Motor neuron (in vitro differentiated cells): ENCODE results near the gene ACSF2. TPM values are rescaled to one million over a fixed set of nuclear protein-coding genes. Genes with fewer than 3 reads are reported as not detected.

Experiments
- ATAC-seq, 8 experiments: fragments of 200-7000 bp; cut with Tn5 transposase; replicated peaks in 6 of 8; 2 replicates each; pipeline ENCODE4 v1.8.0; 2021; ENCODE audit warnings: mild to moderate bottlenecking in 8 of 8, moderate library complexity in 8 of 8
- H3K27ac ChIP-seq, 2 donors: fragments of 250-450 bp; sonication (Bioruptor Pico); 2 replicates each; pipeline ENCODE4 v1.9.0; 2021; ENCODE audit warnings: antibody characterized with exemption in 2 of 2, mild to moderate bottlenecking in 2 of 2, moderate library complexity in 1 of 2
- H3K4me1 ChIP-seq, 2 donors: fragments of 250-450 bp; sonication (Bioruptor Pico); replicated peaks in 1 of 2; 2 replicates each; pipeline ENCODE4 v1.6.1; 2021; ENCODE audit warnings: antibody characterized with exemption in 2 of 2, mild to moderate bottlenecking in 2 of 2, moderate library complexity in 1 of 2
- H3K4me3 ChIP-seq, 5 donors: fragments of 250-450 bp; sonication (Bioruptor Pico); 2 replicates each; pipeline ENCODE4 v1.9.0; 2021; ENCODE audit warnings: antibody characterized with exemption in 5 of 5, mild to moderate bottlenecking in 5 of 5, moderate library complexity in 4 of 5
- WGBS, 10 experiments: fragments of 450-650 bp; shearing (Covaris generic); methylation state at CpG; one replicate each; pipeline ENCODE4 v1.0.0; 2022; 5-methylcytosine and 5-hydroxymethylcytosine counted together
- in situ Hi-C, 9 experiments: fragments of 400-800 bp; cut with MboI; loops; one replicate each; pipeline ENCODE4 v1.15.0; 2021; ENCODE audit warnings: low sequenced_read_pairs in 9 of 9, low pct_unique_long_range_greater_than_20kb in 2 of 9; ENCODE audit not compliant: unreplicated experiment in 9 of 9
- total RNA-seq, 8 experiments: library from RNA; unstranded; fragments of 300-600 nt; gene quantifications; 2 replicates each; pipeline versions ENCODE4 v1.2.3 to v1.2.4, GENCODE V29; 2022

ACSF2 gene
- total RNA-seq, 8 experiments from 2014 or later: 1.6 to 31.1 (median 5.6) TPM

DNA sequence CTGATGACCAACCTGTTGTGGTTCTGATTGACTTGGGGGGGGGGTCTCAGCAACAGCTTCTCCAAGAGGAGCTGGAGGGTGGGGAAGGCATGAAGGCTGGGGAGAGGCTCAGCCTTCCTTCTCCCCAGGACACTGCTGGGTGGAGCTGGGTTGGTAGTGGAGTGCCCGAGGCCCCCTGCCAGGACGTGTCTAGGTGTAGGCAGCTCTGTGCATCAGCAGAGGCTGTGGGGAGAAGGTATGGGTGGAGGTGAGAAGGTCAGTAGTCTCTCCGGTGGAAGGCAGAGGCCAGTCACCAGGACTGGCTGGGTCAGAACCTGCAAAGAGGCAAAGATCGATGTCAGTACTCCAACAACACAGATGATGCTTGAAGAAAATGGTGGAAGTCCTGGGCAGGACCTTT, 38.7 kb downstream of the ACSF2 start:
- in situ Hi-C loops: no loop called here
- no peak for ATAC-seq

DNA sequence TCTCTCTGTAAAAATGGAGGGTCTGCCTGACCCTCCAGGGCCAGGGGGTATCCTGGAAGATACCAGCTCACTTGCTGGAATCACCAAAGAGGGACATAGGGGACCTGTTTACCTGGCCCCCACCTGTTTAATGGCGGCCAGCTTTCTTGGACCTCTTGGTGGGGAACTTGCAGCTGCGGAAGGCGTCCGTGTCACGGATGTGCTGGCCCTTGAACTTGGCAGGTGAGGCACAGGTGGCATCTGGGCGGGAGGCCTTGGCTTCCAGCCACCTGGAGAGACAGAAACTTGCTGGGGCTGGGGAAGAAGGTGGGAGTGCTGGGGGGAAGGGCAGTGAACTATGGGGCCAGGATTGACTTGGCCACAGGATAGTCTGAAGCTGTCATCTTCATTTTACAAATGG, 39.2 kb downstream of the ACSF2 start:
- no peak overlapping the region for H3K27ac ChIP-seq
- H3K4me1 ChIP-seq: peaks cover 0 to 2% of the 10 kb centered on the region in 2 donors
- in situ Hi-C loops: no loop called here
- WGBS, 10 experiments: 71 to 86% methylated on average over 4 to 5 of the region's 6 CpGs; no CpG with 5 or more reads in 8 of the 10 experiments
- H3K4me3 ChIP-seq: no peak overlapping the region
- no peak for ATAC-seq

More for the DNA sequence above, 38.7 kb downstream of the ACSF2 start:
- Histone ChIP-seq H3K4me3 (no peak overlapping the region), H3K27ac (no peak overlapping the region), H3K4me1 (peaks cover 0 to 2% of the 10 kb centered on the region in 2 donors)
- 60 to 100% methylated on average over 1 of the region's 4 CpGs; no CpG with 5 or more reads in 8 of the 10 experiments for WGBS, 10 experiments

DNA sequence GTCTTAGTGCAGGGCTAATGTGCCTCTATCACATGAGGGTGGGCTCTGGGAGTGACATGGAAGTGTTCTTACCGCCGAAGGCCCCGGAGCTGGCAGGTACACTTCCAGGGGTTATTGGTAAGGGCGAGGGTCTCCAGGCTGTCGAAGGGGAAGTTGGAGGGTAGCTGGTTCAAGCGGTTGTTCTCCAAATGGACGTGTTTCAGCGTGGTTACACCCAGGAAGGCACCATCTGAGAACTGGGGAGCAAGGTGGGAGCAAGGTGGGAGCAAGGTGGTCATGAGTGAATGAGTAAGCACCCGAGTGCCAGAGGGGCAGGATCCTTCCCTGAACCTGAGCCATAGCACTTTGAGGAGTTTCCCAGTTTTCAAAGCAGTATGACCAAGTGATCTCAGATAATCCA, 39.6 kb downstream of the ACSF2 start:
- in situ Hi-C loops: no loop called here
- Histone ChIP-seq H3K27ac (no peak overlapping the region), H3K4me3 (no peak overlapping the region), H3K4me1 (peaks cover 0 to 2% of the 10 kb centered on the region in 2 donors)
- 43 to 100% (median 78%) methylated on average over 1 to 4 of the region's 9 CpGs; no CpG with 5 or more reads in 4 of the 10 experiments for WGBS, 10 experiments
- no peak for ATAC-seq

DNA sequence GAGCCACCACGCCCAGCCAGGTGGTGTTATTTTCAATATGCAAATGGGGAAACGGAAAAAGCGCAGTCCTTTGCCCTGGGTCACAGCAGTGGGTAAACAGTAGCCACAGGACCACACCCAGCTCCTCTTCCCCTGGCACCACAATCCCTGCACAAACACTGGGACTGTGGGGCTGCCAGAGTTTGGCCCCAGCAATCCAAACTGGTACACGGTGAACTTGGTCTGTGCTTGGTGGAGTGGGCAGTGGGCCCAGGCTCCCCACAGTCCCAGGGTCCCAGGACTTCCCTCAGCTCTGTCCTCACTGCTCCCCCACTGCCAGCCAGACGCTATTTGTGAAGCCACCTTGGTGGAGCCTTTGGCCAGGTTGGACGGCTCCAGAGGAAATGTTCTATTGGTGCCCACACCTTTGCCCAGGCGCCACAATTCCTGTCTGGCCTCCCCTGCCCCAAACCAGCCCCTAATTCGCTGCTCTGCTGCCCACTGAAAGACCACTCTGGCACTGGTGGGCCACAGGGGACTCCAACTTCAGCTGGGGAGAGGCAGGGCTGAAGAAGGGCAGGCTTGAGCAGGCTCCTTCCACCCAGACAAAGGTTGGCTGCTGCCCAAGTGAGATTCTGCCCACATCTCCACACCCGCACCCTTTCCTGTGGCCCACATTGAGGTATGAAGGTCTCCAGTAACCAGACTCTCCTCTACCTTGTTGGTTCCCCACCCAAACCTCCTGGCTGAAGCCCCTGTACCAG, 40.5 kb downstream of the ACSF2 start:
- in situ Hi-C loops: no loop called here

DNA sequence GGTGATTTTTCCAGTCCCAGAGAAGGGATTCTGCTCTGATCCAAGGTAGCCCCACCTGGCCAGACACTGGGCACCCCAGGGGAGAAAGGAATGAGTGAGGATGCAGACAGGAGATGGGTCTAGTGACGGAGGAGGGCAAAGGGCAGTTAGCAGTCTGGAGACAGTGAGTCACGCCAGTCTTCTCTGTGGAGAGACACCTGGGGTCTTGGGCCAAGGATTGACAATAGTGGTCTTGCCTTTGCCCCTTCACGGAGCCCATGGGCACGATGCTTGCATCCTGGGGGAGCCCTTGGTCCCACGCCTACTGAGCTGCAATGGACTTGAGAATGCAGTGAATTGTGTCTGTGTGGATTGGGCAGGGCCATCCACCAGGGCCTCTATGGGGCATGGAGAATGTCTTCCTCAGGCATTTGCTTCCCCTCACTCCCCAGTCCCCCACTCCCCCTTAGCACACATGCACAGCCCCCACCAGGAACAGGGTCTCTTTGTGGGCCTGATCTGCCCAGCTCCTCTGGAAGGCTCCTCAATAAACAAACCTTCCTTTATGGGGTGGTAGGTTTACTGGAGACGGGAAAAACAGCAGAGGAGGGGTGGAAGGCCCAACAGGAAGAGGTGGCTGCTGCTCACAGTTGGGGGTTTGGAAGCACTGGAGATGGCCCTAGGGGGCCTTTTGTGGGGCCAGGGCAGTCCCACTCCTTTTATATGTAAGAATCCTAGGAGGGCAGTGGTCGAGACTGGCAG, 41.3 kb downstream of the ACSF2 start:
- no peak overlapping the region for H3K4me3 ChIP-seq
- ATAC-seq: no peak
- in situ Hi-C loops: no loop called here
- peaks cover 0 to 2% of the 10 kb centered on the region in 2 donors for H3K4me1 ChIP-seq
- H3K27ac ChIP-seq: no peak overlapping the region
- WGBS, 10 experiments: 29 to 100% (median 76%) methylated on average over 1 to 4 of the region's 7 CpGs; no CpG with 5 or more reads in 6 of the 10 experiments

More for the DNA sequence above, 40.5 kb downstream of the ACSF2 start:
- Histone ChIP-seq H3K4me3 (no peak overlapping the region), H3K27ac (no peak overlapping the region), H3K4me1 (peaks cover 0 to 2% of the 10 kb centered on the region in 2 donors)
- 47 to 83% (median 73%) methylated on average over 1 to 3 of the region's 9 CpGs; no CpG with 5 or more reads in 6 of the 10 experiments for WGBS, 10 experiments
- ATAC-seq: peak in 1 of 8 experiments; percentile 69

DNA sequence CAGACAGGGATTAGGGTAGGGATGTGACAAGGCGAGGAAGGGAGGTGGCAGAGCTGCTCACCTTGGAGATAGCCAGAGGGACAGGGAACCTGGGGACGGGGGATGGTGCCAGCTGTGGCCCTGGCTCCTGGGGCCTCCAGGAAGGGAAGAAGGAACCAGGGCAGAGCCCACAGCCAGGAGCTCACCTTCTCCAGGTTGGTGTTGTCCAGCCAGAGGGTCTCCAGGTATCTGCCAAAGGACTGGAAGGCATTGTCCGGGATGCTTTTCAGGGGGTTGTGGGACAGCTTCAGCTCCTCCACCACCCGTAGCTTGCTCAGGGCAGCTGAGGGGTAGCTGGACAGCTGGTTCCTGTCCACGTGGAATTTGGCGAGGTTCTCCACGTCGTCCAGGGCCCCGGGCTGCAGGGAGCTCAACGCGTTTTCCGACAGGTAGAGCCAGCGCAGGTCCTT, 41.9 kb downstream of the ACSF2 start:
- no peak overlapping the region for H3K4me3 ChIP-seq
- peaks cover 0 to 2% of the 10 kb centered on the region in 2 donors for H3K4me1 ChIP-seq
- no peak for ATAC-seq
- no peak overlapping the region for H3K27ac ChIP-seq
- WGBS, 10 experiments: 52 to 91% (median 80%) methylated on average over 1 to 9 of the region's 13 CpGs; no CpG with 5 or more reads in 3 of the 10 experiments
- in situ Hi-C loops: no loop called here

DNA sequence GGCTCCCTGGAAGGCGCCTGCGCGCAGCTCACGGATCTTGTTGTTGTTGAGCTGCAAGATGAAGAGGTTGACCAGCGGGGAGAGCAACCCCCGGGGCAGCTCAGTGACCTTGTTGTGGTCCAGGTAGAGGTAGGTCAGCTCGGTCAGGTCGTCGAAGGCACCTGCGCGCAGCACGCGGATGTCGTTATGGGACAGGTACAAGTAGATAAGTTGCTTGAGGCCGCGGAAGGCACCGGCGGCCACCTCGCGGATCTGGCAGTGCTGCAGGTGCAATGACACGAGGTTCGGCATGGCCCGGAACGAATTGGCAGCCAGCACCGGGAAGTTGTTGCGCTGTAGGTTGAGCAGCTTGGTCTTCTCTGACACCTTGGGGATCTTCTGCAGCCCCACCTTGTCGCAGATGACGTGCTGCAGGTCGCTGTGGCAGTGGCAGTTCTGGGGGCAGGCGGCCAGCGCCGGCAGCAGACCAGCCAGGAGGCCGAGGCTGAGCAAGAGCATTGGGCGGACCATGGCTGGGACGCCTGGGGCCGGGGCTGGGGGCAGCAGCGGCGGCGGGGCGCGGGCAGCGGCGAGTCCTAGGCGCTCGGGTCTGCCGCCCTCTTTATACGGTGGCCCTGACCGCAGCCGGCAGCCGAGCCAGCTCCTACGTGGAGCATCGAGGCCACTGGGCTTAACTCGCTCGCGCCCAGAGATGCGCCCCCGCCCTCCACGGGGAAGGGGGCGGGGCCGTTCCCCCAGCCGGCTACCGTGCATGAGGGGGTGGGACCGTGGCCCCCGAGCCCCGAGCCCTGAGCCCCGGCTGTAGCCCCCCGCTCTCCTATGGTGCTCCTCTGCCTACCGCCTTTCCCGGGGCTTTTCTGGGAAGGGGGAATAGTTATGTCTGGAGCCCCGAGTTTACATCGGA, 42.5 kb downstream of the ACSF2 start, which contains the start of gene CHAD:
TSS of gene CHAD (minus strand) at position 577 of the 904 bp plus-strand sequence. CDS start at position 510, 67 bp downstream.
- WGBS, 10 experiments: 20 to 98% (median 49%) methylated on average over 2 to 9 of the region's 71 CpGs; no CpG with 5 or more reads in 4 of the 10 experiments
- Histone ChIP-seq H3K27ac (no peak within 1 kb of the TSS), H3K4me1 (peaks cover 0 to 2% of the 10 kb centered on the region in 2 donors), H3K4me3 (peak within 1 kb of the TSS in 3 of 5 donors; percentile 11 to 18 (median 13))
- peak; percentile 35 to 75 (median 54) for ATAC-seq
- in situ Hi-C loops: no loop called here

DNA sequence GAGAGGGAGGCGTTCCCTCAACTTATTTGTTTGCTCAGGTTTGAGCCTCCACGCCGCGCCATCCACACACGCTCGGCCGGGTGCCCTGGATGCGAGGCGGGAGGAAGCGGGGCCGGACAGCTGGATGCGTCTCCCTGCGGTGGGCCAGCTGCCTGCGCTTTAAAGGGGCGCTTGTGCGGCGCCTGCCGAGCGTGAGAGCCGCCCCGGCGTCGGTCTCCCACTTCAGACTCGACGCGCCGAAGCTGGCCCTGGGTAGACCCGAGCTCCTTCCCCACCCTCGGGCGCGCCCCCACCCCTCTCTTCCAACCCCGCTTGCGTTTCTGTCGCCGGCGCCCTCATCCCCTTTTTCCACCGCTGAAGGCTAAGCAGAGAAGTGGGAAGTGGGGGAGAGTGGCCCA, 43.2 kb downstream of the ACSF2 start:
- H3K4me1 ChIP-seq: peaks cover 0 to 2% of the 10 kb centered on the region in 2 donors
- in situ Hi-C loops: no loop called here
- WGBS, 10 experiments: 0% methylated on average over 3 of the region's 37 CpGs; no CpG with 5 or more reads in 9 of the 10 experiments

DNA sequence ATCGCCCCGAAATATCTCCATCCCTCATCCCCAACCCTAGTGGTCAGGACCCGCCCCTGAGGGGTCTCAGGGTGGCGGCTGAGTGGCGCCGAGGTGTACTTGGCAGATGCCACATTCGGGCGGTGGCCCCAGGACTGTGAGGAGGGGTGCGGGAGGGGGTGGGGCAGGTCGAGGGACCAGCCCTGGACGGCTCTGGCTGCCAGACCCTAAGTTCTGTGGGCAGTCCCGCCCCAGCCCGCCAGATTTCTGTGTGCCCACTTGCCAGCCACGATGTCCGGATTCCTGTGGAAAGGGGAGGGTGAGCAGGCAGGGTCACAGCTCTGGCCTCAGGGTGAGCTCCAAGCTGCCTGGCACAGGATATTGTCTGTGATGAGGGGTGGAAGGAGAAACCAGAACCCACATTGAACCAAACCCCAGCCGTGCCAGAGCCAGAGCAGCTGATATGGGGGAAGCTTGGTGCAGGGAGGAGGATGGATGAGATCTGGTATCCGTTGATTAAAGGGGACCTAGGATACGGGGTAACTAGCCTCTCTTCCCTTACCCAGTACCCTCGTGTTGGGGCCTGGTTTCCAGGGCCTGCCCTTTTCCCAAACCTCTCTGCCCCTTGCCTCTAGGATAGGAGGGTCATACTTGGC, 43.8 kb downstream of the ACSF2 start:
- no peak for ATAC-seq
- Histone ChIP-seq H3K27ac (no peak overlapping the region), H3K4me3 (no peak overlapping the region), H3K4me1 (peaks cover 0 to 2% of the 10 kb centered on the region in 2 donors)
- 17 to 80% (median 57%) methylated on average over 1 to 3 of the region's 19 CpGs; no CpG with 5 or more reads in 4 of the 10 experiments for WGBS, 10 experiments
- in situ Hi-C loops: no loop called here

More for the DNA sequence above, 43.2 kb downstream of the ACSF2 start:
- Histone ChIP-seq H3K27ac (no peak overlapping the region), H3K4me3 (peak overlapping the region in 3 of 5 donors; percentile 11 to 18 (median 13))
- ATAC-seq: peak; percentile 29 to 57 (median 44)

DNA sequence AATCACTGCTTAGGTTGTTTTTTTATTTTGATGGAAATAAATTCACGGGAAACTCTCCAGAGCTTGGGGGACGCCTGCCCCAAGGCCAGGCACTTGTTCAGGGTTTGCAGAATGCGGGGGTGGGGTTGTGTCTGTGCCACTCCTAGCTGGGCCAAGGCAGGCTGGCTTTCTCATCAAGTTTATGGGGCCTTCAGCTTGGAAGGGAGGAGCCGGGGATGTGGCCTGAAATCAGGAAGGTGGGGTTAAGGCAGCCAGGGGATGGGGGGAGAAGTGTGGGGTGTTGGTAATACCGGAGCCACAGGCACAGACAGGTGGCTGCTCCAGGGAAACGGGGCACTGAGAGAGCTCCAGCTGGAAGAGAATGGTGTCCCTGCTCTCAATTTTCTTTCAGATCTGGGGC, 44.4 kb downstream of the ACSF2 start:
- 20 to 100% (median 57%) methylated on average over 1 to 2 of the region's 6 CpGs; no CpG with 5 or more reads in 6 of the 10 experiments for WGBS, 10 experiments
- peaks cover 0 to 2% of the 10 kb centered on the region in 2 donors for H3K4me1 ChIP-seq
- no peak overlapping the region for H3K27ac ChIP-seq
- H3K4me3 ChIP-seq: no peak overlapping the region
- in situ Hi-C loops: no loop called here
- ATAC-seq: no peak

DNA sequence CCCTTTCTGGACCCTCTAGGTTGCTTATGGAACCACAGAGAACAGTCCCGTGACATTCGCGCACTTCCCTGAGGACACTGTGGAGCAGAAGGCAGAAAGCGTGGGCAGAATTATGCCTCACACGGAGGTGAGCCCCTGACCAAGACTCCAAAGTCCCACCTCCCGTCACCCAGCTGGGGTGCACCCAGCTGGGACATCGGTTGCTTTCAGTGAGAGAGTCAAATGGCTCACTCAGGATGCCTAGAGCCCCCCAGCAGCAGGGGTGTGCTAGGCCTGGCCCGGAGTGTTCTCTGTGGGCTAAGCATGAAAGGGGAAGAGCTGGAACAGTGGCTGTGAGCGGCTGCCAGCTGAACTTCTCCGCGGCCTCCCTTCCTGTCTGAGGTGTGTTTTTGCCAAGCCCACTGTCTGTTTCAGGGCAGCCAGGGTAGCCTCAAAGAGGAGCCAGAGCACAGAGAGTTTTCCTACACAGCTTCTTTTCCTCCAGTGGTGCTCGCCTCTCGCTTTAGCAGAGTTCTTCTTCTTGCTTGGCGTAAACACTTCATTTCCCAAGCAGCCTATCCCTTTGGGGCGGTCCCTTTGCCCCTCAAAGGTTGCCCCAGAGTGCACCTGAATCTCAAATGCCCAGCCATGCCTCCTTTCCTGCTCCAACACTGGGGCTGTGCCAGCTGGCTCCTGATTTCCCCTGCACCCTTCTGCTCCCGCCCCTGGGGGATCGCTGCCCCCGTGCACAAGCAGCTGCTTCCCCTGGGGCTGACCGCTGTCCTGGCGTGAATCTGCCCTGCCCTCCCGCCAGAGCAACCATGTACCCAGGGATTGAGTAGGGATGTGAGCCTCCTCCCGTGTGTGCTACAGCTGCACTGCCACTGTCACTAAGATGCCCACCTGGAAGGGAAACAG, 45.2 kb downstream of the ACSF2 start:
- Histone ChIP-seq H3K4me1 (peaks cover 0 to 2% of the 10 kb centered on the region in 2 donors), H3K27ac (no peak overlapping the region), H3K4me3 (no peak overlapping the region)
- WGBS, 10 experiments: 60 to 100% (median 86%) methylated on average over 1 to 10 of the region's 22 CpGs; no CpG with 5 or more reads in 5 of the 10 experiments
- ATAC-seq: no peak
- in situ Hi-C loops: no loop called here
